ENCODE results near the gene ALDH1A3. TPM values are rescaled to one million over a fixed set of nuclear protein-coding genes. Genes with fewer than 3 reads are reported as not detected.

ALDH1A3 gene
- total RNA-seq, 1 donor from 2014 or later: 79.9 TPM

DNA sequence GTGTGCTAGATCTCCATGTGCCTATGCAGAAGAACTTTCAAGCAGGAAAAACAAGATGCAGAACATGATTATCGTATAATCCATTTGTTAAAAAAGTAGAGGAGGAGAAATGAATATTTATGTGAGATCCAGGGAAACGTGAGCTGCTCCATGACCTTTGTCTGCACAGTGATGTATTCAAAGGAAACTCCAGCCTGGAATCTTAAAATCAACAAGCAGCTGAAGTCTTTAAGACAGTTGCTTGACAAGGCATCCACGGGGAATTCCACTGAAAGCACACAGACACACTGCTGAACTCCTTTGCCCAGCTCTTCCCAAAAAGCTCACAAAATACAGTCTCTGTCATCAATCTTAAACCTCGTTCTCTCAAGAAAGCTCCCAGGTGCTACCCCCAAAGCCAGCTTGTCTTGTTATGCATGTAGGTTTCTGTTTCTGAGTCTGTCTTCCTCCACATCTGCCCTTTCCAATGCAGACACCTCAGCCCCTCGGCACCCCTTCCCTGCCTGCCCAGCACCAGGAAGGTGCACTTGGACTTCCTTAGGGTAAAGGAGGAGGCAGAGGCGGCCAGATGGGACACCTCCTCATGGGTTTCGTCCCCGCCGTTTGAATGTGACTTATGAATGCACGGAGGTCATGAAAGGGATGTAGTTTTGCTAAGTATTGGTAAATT lies 68.3 kb downstream of the ALDH1A3 start:
- DNase-seq (ENCODE audit: low read depth): no peak
- no peak overlapping the region for H3K4me3 ChIP-seq (ENCODE audit: low read depth, low read length)
- TF ChIP-seq, protein P1, sequence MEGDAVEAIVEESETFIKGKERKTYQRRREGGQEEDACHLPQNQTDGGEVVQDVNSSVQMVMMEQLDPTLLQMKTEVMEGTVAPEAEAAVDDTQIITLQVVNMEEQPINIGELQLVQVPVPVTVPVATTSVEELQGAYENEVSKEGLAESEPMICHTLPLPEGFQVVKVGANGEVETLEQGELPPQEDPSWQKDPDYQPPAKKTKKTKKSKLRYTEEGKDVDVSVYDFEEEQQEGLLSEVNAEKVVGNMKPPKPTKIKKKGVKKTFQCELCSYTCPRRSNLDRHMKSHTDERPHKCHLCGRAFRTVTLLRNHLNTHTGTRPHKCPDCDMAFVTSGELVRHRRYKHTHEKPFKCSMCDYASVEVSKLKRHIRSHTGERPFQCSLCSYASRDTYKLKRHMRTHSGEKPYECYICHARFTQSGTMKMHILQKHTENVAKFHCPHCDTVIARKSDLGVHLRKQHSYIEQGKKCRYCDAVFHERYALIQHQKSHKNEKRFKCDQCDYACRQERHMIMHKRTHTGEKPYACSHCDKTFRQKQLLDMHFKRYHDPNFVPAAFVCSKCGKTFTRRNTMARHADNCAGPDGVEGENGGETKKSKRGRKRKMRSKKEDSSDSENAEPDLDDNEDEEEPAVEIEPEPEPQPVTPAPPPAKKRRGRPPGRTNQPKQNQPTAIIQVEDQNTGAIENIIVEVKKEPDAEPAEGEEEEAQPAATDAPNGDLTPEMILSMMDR (conservative IDR thresholded peaks at IDR 0.05; ENCODE audit: low read depth, low read length): no peak

DNA sequence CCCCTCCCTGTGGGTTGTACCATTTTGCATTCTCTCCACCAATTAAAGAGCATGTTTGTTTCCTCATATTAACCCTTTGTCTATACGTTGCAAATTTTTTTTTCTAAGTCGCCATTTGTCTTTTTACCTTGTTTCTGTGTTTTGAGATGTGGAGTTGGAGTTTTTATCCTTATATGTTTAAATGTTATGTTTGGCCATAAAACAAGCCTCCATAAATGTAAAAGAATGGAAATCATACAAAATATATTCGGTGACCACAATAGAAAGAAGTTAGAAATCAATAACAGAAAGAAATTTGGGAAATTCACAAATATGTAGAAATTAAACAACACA lies 68.8 kb downstream of the ALDH1A3 start:
- DNase-seq (ENCODE audit: low read depth): no peak
- H3K4me3 ChIP-seq (ENCODE audit: low read depth, low read length): no peak overlapping the region
- TF ChIP-seq, protein P1 (conservative IDR thresholded peaks at IDR 0.05; ENCODE audit: low read depth, low read length): no peak

DNA sequence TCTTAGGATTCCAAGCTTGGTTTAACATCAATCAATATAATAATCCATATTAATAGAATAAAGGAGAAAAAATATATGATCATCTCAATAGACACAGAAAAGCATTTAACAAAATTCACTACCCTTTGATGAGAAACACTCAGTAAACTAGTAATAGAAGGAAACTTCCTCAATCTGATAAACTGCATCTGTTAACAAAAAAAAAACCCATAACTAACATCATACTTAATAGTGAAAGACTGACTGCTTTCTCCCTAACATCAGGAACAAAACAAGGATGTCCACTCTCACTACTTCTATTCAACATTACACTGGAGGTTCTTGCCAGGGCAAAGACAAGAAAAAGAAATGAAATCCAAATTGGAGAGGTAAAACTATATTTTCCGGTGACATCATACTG lies 70.1 kb downstream of the ALDH1A3 start:
- H3K4me3 ChIP-seq (ENCODE audit: low read depth, low read length): no peak overlapping the region
- TF ChIP-seq, protein P1 (conservative IDR thresholded peaks at IDR 0.05; ENCODE audit: low read depth, low read length): no peak
- no peak for DNase-seq (ENCODE audit: low read depth)

DNA sequence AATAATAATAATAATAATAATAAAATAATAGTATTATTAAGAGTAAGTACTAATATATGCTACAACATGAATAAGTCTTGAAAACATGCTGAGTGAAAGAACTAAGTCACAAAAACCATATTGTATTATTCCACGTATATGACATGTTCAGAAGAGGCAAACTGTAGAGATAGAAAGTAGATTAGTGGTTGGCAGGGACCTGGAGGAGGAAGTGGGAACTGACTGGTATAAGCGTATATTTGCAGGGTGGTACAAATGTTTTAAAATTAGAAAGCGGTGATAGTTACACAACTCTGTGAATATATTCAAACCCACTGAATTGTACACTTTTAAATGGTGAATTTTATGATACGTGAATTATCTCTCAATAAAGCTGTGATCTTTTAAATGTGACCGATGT lies 72.3 kb downstream of the ALDH1A3 start:
- no peak for DNase-seq (ENCODE audit: low read depth)
- TF ChIP-seq, protein P1 (conservative IDR thresholded peaks at IDR 0.05; ENCODE audit: low read depth, low read length): no peak
- H3K4me3 ChIP-seq (ENCODE audit: low read depth, low read length): no peak overlapping the region

DNA sequence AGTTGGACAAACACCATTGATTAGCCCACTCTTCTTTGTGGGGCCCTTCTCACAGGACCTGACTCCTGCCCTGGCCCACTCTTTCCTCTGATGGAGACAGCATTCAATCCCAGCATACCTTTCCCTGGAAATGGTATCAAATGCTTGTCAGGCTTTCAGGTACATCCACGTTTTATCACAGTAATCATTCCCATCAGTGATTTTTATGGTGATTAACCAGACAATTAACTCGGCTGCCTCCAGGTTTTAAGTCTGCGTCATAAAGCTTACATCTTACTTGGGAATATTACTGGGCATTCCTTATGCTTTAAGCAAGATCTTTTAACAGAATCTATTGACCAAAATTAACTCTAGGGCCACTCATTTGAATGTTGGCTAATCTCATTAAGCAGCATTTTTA lies 72.9 kb downstream of the ALDH1A3 start:
- TF ChIP-seq, protein P1 (conservative IDR thresholded peaks at IDR 0.05; ENCODE audit: low read depth, low read length): no peak
- no peak overlapping the region for H3K4me3 ChIP-seq (ENCODE audit: low read depth, low read length)
- no peak for DNase-seq (ENCODE audit: low read depth)

DNA sequence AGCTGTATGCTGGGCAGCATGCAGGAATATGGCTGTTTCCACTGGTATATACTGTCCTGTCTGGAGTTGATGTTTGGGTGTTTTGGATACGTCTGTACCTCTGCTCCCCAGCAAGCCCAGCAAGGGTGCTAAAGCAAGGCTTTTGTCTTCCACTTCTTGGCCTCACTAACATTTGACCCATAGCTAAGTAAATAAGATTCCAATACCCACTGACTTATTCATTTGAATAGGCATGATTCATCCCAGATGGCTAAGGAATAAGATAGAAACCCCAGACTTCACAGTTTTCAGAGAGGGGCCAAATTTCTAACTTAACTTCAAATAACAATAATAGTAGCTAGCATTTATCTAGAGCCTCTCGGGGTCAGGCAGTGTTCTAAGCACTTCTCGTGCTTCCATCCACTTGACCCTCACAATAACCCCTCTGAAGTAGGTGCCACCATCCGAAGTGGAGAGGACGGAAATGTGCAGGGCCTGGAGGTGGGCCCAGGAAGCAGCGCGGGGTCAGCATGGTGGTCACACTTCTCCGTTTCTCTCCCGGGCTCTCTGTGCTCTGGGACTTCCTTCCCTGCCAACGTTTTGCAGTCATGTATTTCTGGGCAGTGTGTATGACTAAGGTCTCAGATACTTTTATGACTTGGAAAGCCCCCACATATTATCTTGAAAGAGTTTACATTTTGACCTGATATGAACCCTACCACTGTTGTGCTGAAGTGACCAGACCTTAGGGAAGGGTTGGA lies 78.9 kb downstream of the ALDH1A3 start:
- H3K4me3 ChIP-seq (ENCODE audit: low read depth, low read length): no peak overlapping the region
- peak; percentile 52 for DNase-seq (ENCODE audit: low read depth)
- TF ChIP-seq, protein P1 (conservative IDR thresholded peaks at IDR 0.05; ENCODE audit: low read depth, low read length): no peak
